T-cell (primary cell): ENCODE results near the gene C1orf198. TPM values are rescaled to one million over a fixed set of nuclear protein-coding genes. Genes with fewer than 3 reads are reported as not detected.

Experiments used
- ATAC-seq, 4 experiments: fragments of 200-7000 bp in 3 of 4; fragments of 150-1000 bp in 1 of 4; cut with Tn5 transposase; replicated peaks in 1 of 4; 1 replicate in 3 of 4; 2 replicates in 1 of 4; pipeline ENCODE4 v1.10.0; 2021; ENCODE audit warnings: moderate library complexity in 3 of 4, mild to moderate bottlenecking in 2 of 4, moderate number of reproducible peaks in 1 of 4
- CTCF ChIA-PET, 2 donors: fragments of 300-600 bp; sonication (Branson Sonifier 250); formaldehyde crosslinking; loops; one replicate each; lab custom pipeline; 2022; ENCODE audit warnings: antibody characterized with exemption in 2 of 2; lab: Charles Lee
- POLR2A ChIA-PET, 2 donors: fragments of 300-600 bp; sonication (Branson Sonifier 250); formaldehyde crosslinking; loops; one replicate each; lab custom pipeline; 2022; ENCODE audit warnings: antibody characterized with exemption in 2 of 2; lab: Charles Lee
- DNase-seq, 35 experiments: peaks; one replicate each; pipeline versions ENCODE4 v3.0.0 to v3.0.0-alpha.2; 2013 to 2023
- H3K27ac ChIP-seq: one replicate; pipeline ENCODE4 v1.5.1; 2013; ENCODE audit warnings: low read length
- H3K27me3 ChIP-seq, 2 experiments: replicated peaks in 1 of 2; 1 replicate in 1 of 2; 2 replicates in 1 of 2; pipeline versions ENCODE4 v1.6.1 to v1.7.0; 2013; ENCODE audit warnings: low read length in 1 of 2, mixed read lengths in 1 of 2; ENCODE audit not compliant: control insufficient read depth in 2 of 2, insufficient read depth in 2 of 2; ENCODE audit errors: extremely low read depth in 1 of 2
- H3K36me3 ChIP-seq, 2 donors: 1 replicate in 1 of 2; 2 replicates in 1 of 2; pipeline versions ENCODE4 v1.6.1 to v1.7.0; 2013; ENCODE audit warnings: low read length in 1 of 2; ENCODE audit not compliant: control insufficient read depth in 2 of 2, insufficient read depth in 1 of 2; ENCODE audit errors: extremely low read depth in 1 of 2
- H3K4me1 ChIP-seq, 2 experiments: 1 replicate in 1 of 2; 2 replicates in 1 of 2; pipeline versions ENCODE4 v1.6.1 to v1.7.0; 2013; ENCODE audit warnings: low read length in 2 of 2, mixed read lengths in 1 of 2; ENCODE audit not compliant: insufficient read depth in 2 of 2, control insufficient read depth in 1 of 2; ENCODE audit errors: extremely low read depth in 1 of 2
- H3K4me3 ChIP-seq, 2 donors: 1 replicate in 1 of 2; 2 replicates in 1 of 2; pipeline versions ENCODE4 v1.5.1 to v1.7.0; 2013; ENCODE audit warnings: mild to moderate bottlenecking in 2 of 2, low read length in 1 of 2, moderate library complexity in 1 of 2; ENCODE audit not compliant: control insufficient read depth in 1 of 2; ENCODE audit errors: extremely low read depth in 1 of 2
- H3K9me3 ChIP-seq: 2 replicates; pipeline ENCODE4 v1.7.0; 2013
- H3K27ac Mint-ChIP-seq, 2 donors: one replicate each; pipeline ENCODE4 v1.8.0; 2020 to 2021; ENCODE audit warnings: mild to moderate bottlenecking in 2 of 2, mixed read lengths in 2 of 2
- H3K27me3 Mint-ChIP-seq, 2 donors: one replicate each; pipeline ENCODE4 v1.8.0; 2021 to 2022; ENCODE audit warnings: mixed read lengths in 2 of 2
- H3K36me3 Mint-ChIP-seq: one replicate; pipeline ENCODE4 v1.8.0; 2021; ENCODE audit warnings: mixed read lengths
- H3K4me1 Mint-ChIP-seq, 3 donors: one replicate each; pipeline ENCODE4 v1.8.0; 2020 to 2022; ENCODE audit warnings: mixed read lengths in 3 of 3, mild to moderate bottlenecking in 1 of 3
- H3K4me3 Mint-ChIP-seq, 3 donors: one replicate each; pipeline ENCODE4 v1.8.0; 2020 to 2022; ENCODE audit warnings: mild to moderate bottlenecking in 3 of 3, mixed read lengths in 3 of 3, moderate library complexity in 3 of 3
- H3K9me3 Mint-ChIP-seq, 3 donors: one replicate each; pipeline ENCODE4 v1.8.0; 2020 to 2022; ENCODE audit warnings: mixed read lengths in 3 of 3
- WGBS: methylation state at CpG from one replicate; pipeline ENCODE4 v1.1.5; 2013; ENCODE audit warnings: missing lambda C conversion rate; ENCODE audit not compliant: insufficient coverage; 5-methylcytosine and 5-hydroxymethylcytosine counted together
- total RNA-seq, 35 experiments: library from RNA in 6 of 35; stranded (reverse) in 6 of 35; fragments of 120-200 nt in 1 of 35; gene quantifications; one replicate each; pipeline versions ENCODE4 v1.2.1 to v1.2.4 and lab custom pipeline; 2013 to 2026

C1orf198 gene
- total RNA-seq, 5 donors from 2014 or later (not counting 1 experiment from before 2014, with no cell fraction given): 3.6 to 5.9 (median 5.6) TPM

GRCh38 chr1:230875370-230875769 lies 7.0 kb upstream of the C1orf198 start:
- WGBS: 94% methylated on average over 8 of the region's 8 CpGs
- no peak for ATAC-seq

GRCh38 chr1:230870916-230871315 lies 2.6 kb upstream of the C1orf198 start:
- no peak for DNase-seq
- no peak overlapping the region for H3K27ac Mint-ChIP-seq
- Histone ChIP-seq H3K27me3 (peaks cover 2 to 39% of the 10 kb centered on the region in 2 experiments), H3K4me1 (peaks cover 5 to 14% of the 10 kb centered on the region in 2 experiments), H3K4me3 (no peak overlapping the region), H3K9me3 (no peaks in the 10 kb centered on the region), H3K36me3 (no peaks in the 10 kb centered on the region), H3K27ac (no peak overlapping the region)
- ATAC-seq: no peak
- H3K27me3 Mint-ChIP-seq: peaks cover 34 to 37% of the 10 kb centered on the region in 2 donors
- POLR2A ChIA-PET: no interaction called here
- H3K4me1 Mint-ChIP-seq: peaks cover 17 to 20% (median 17%) of the 10 kb centered on the region in 3 donors
- CTCF ChIA-PET: no interaction called here
- H3K9me3 Mint-ChIP-seq: no peaks in the 10 kb centered on the region
- no peaks in the 10 kb centered on the region for H3K36me3 Mint-ChIP-seq
- WGBS: 86% methylated on average over 4 of the region's 4 CpGs
- no peak overlapping the region for H3K4me3 Mint-ChIP-seq

More at GRCh38 chr1:230875370-230875769, 7.0 kb upstream of the C1orf198 start:
- H3K4me3 ChIP-seq: no peak overlapping the region
- H3K36me3 ChIP-seq: no peaks in the 10 kb centered on the region
- no peak overlapping the region for H3K27ac Mint-ChIP-seq
- peaks cover 11 to 41% of the 10 kb centered on the region in 2 experiments for H3K27me3 ChIP-seq
- CTCF ChIA-PET: no interaction called here
- POLR2A ChIA-PET: interaction anchor here in 1 of 2 donors (0.7 kb wide), 1 partner anchor 360 kb away, joined by 3 read pairs; no protein-coding TSS in a partner anchor
- no peak overlapping the region for H3K4me3 Mint-ChIP-seq
- no peak overlapping the region for H3K27ac ChIP-seq
- peaks cover 50 to 51% of the 10 kb centered on the region in 2 donors for H3K27me3 Mint-ChIP-seq
- no peaks in the 10 kb centered on the region for H3K36me3 Mint-ChIP-seq
- no peaks in the 10 kb centered on the region for H3K9me3 Mint-ChIP-seq
- H3K4me1 Mint-ChIP-seq: no peaks in the 10 kb centered on the region
- no peaks in the 10 kb centered on the region for H3K9me3 ChIP-seq
- H3K4me1 ChIP-seq: no peaks in the 10 kb centered on the region
- no peak for DNase-seq

- H3K27ac ChIP-seq: no peak overlapping the region
- no peak for DNase-seq
- Mint-ChIP-seq H3K27ac (no peak overlapping the region), H3K9me3 (no peaks in the 10 kb centered on the region), H3K27me3 (peaks cover 24 to 33% of the 10 kb centered on the region in 2 donors), H3K4me3 (peak overlapping the region; percentile 64 to 87 (median 74)), H3K4me1 (peaks cover 17 to 20% (median 17%) of the 10 kb centered on the region in 3 donors), H3K36me3 (no peaks in the 10 kb centered on the region)
- peaks cover 2 to 25% of the 10 kb centered on the region in 2 experiments for H3K27me3 ChIP-seq
- peaks cover 5 to 14% of the 10 kb centered on the region in 2 experiments for H3K4me1 ChIP-seq
- H3K4me3 ChIP-seq: no peak overlapping the region
- no peak for ATAC-seq
- H3K36me3 ChIP-seq: no peaks in the 10 kb centered on the region
- WGBS: no CpG with 5 or more reads among the region's 4 CpGs
- CTCF ChIA-PET: no interaction called here
- no peaks in the 10 kb centered on the region for H3K9me3 ChIP-seq
- POLR2A ChIA-PET: no interaction called here
Measured at GRCh38 chr1:230869500-230869899, 1.2 kb upstream of the C1orf198 start.

GRCh38 chr1:230868736-230869385 lies 540 bp upstream of the C1orf198 start:
- Mint-ChIP-seq H3K36me3 (no peaks in the 10 kb centered on the region), H3K27me3 (peaks cover 20 to 30% of the 10 kb centered on the region in 2 donors), H3K27ac (no peak overlapping the region), H3K4me1 (peaks cover 17 to 23% (median 17%) of the 10 kb centered on the region in 3 donors), H3K4me3 (peak overlapping the region; percentile 77 to 87 (median 82)), H3K9me3 (no peaks in the 10 kb centered on the region)
- Histone ChIP-seq H3K4me3 (peak overlapping the region; percentile 60 to 68), H3K9me3 (no peaks in the 10 kb centered on the region), H3K27ac (no peak overlapping the region), H3K4me1 (peaks cover 5 to 14% of the 10 kb centered on the region in 2 experiments), H3K36me3 (no peaks in the 10 kb centered on the region), H3K27me3 (peaks cover 2 to 22% of the 10 kb centered on the region in 2 experiments)
- 5% methylated on average over 32 of the region's 40 CpGs for WGBS
- peak; percentile 39 to 55 (median 50) for ATAC-seq
- CTCF ChIA-PET: no interaction called here
- POLR2A ChIA-PET: interaction anchor here in 1 of 2 donors (0.6 kb wide), 1 partner anchor 60 kb away, joined by 3 read pairs; no protein-coding TSS in a partner anchor
- peak in 6 of 35 experiments; percentile 1 to 11 (median 4) for DNase-seq

- Histone ChIP-seq H3K4me3 (peak overlapping the region; percentile 60 to 82), H3K9me3 (no peaks in the 10 kb centered on the region), H3K4me1 (peaks cover 5 to 14% of the 10 kb centered on the region in 2 experiments), H3K27me3 (peaks cover 2 to 21% of the 10 kb centered on the region in 2 experiments), H3K27ac (no peak overlapping the region), H3K36me3 (no peaks in the 10 kb centered on the region)
- H3K9me3 Mint-ChIP-seq: no peaks in the 10 kb centered on the region
- H3K4me1 Mint-ChIP-seq: peaks cover 24 to 30% (median 29%) of the 10 kb centered on the region in 3 donors
- peak overlapping the region; percentile 81 to 87 (median 86) for H3K4me3 Mint-ChIP-seq
- DNase-seq (peak in 1 of 35 experiments; percentile 27), ATAC-seq (no peak)
- no peaks in the 10 kb centered on the region for H3K36me3 Mint-ChIP-seq
- POLR2A ChIA-PET: no interaction called here
- peaks cover 20 to 27% of the 10 kb centered on the region in 2 donors for H3K27me3 Mint-ChIP-seq
- WGBS: 59% methylated on average over 11 of the region's 17 CpGs
- CTCF ChIA-PET: no interaction called here
- peak overlapping the region in 1 of 2 donors; percentile 43 for H3K27ac Mint-ChIP-seq
Measured at GRCh38 chr1:230867101-230867902, 1.0 kb downstream of the C1orf198 start.
